ENCODE measurements around the gene PRDX6.
A peak's percentile ranks its signal among the peaks of the same experiment; 100 is the strongest.
"Not testable (repeated sequence)": the region's sequence is repeated elsewhere in the genome, so short reads cannot be mapped to it uniquely, and the experiment has no call there.

The PRDX6 gene

GRCh38 chr1:173474097-173474779 lies 2.9 kb upstream of the PRDX6 start:
- TF ChIP-seq CTCF (IDR thresholded peaks at IDR 0.05; ENCODE audit: insufficient read depth, low read length, poor library complexity, severe bottlenecking): no peak
- no peak for DNase-seq (ENCODE audit: extremely low read depth, insufficient read length)
- Histone ChIP-seq H3K36me3 (ENCODE audit: control insufficient read depth, insufficient read depth, low read length) (no peaks in the 10 kb centered on the region), H3K27me3 (replicated peaks; ENCODE audit: control insufficient read depth, insufficient read depth, low read length) (no peaks in the 10 kb centered on the region), H3K4me3 (replicated peaks; ENCODE audit: low read depth, low read length) (no peak overlapping the region)

GRCh38 chr1:173474780-173475421 lies 2.2 kb upstream of the PRDX6 start:
- H3K36me3 ChIP-seq (ENCODE audit: control insufficient read depth, insufficient read depth, low read length); H3K27me3 ChIP-seq (replicated peaks; ENCODE audit: control insufficient read depth, insufficient read depth, low read length); DNase-seq (ENCODE audit: extremely low read depth, insufficient read length); H3K4me3 ChIP-seq (replicated peaks; ENCODE audit: low read depth, low read length): not testable (repeated sequence)

GRCh38 chr1:173475564-173476196 lies 1.5 kb upstream of the PRDX6 start:
- H3K27me3 ChIP-seq (replicated peaks; ENCODE audit: control insufficient read depth, insufficient read depth, low read length): no peaks in the 10 kb centered on the region

GRCh38 chr1:173476197-173476664 lies 904 bp upstream of the PRDX6 start:
- no peak for DNase-seq (ENCODE audit: extremely low read depth, insufficient read length)
- no peak for TF ChIP-seq CTCF (IDR thresholded peaks at IDR 0.05; ENCODE audit: insufficient read depth, low read length, poor library complexity, severe bottlenecking)
- no peaks in the 10 kb centered on the region for H3K27me3 ChIP-seq (replicated peaks; ENCODE audit: control insufficient read depth, insufficient read depth, low read length)
- H3K36me3 ChIP-seq (ENCODE audit: control insufficient read depth, insufficient read depth, low read length): peaks cover 2% of the 10 kb centered on the region; the same call in 1 of the 2 replicates
- peak overlapping the region; percentile 81 for H3K4me3 ChIP-seq (replicated peaks; ENCODE audit: low read depth, low read length)

More at GRCh38 chr1:173475564-173476196, 1.5 kb upstream of the PRDX6 start:
- Histone ChIP-seq H3K4me3 (replicated peaks; ENCODE audit: low read depth, low read length) (peak overlapping the region; percentile 81), H3K36me3 (ENCODE audit: control insufficient read depth, insufficient read depth, low read length) (no peaks in the 10 kb centered on the region)
- no peak for DNase-seq (ENCODE audit: extremely low read depth, insufficient read length)
- no peak for TF ChIP-seq CTCF (IDR thresholded peaks at IDR 0.05; ENCODE audit: insufficient read depth, low read length, poor library complexity, severe bottlenecking)

- peak; percentile 16 for TF ChIP-seq CTCF (IDR thresholded peaks at IDR 0.05; ENCODE audit: insufficient read depth, low read length, poor library complexity, severe bottlenecking)
- Histone ChIP-seq H3K36me3 (ENCODE audit: control insufficient read depth, insufficient read depth, low read length) (peaks cover 5% of the 10 kb centered on the region), H3K4me3 (replicated peaks; ENCODE audit: low read depth, low read length) (peak overlapping the region; percentile 88), H3K27me3 (replicated peaks; ENCODE audit: control insufficient read depth, insufficient read depth, low read length) (no peaks in the 10 kb centered on the region)
- peak; percentile 89 for DNase-seq (ENCODE audit: extremely low read depth, insufficient read length)
Measured at GRCh38 chr1:173476665-173477285, 360 bp upstream of the PRDX6 start.
